ENCODE data around the gene MAN2A1.
"Not testable (repeated sequence)": the region's sequence is repeated elsewhere in the genome, so short reads cannot be mapped to it uniquely, and the experiment has no call there.

MAN2A1 gene

GRCh38 chr5:109823597-109823996 is 133.9 kb downstream of the MAN2A1 start:
- TF ChIP-seq CTCF (IDR thresholded peaks at IDR 0.05; ENCODE audit: control insufficient read depth, extremely low read depth, insufficient read depth), result no peak
- H3K4me3 ChIP-seq (ENCODE audit: low read depth, low read length), result no peak overlapping the region
- no peak for DNase-seq (ENCODE audit: low read depth)

GRCh38 chr5:109825450-109825849 is 135.7 kb downstream of the MAN2A1 start:
- no peak for TF ChIP-seq CTCF (IDR thresholded peaks at IDR 0.05; ENCODE audit: control insufficient read depth, extremely low read depth, insufficient read depth)
- DNase-seq (ENCODE audit: low read depth), result no peak
- no peak overlapping the region for H3K4me3 ChIP-seq (ENCODE audit: low read depth, low read length)

GRCh38 chr5:109826426-109826825 is 136.7 kb downstream of the MAN2A1 start:
- DNase-seq (ENCODE audit: low read depth), result no peak
- TF ChIP-seq CTCF (IDR thresholded peaks at IDR 0.05; ENCODE audit: control insufficient read depth, extremely low read depth, insufficient read depth), result no peak

GRCh38 chr5:109829331-109829730 is 139.6 kb downstream of the MAN2A1 start:
- no peak for TF ChIP-seq CTCF (IDR thresholded peaks at IDR 0.05; ENCODE audit: control insufficient read depth, extremely low read depth, insufficient read depth)
- H3K4me3 ChIP-seq (ENCODE audit: low read depth, low read length), result no peak overlapping the region
- DNase-seq (ENCODE audit: low read depth), result no peak

More at GRCh38 chr5:109826426-109826825, 136.7 kb downstream of the MAN2A1 start:
- H3K4me3 ChIP-seq (ENCODE audit: low read depth, low read length), result no peak overlapping the region

- DNase-seq (ENCODE audit: low read depth), result peak; percentile 42
- TF ChIP-seq CTCF (IDR thresholded peaks at IDR 0.05; ENCODE audit: control insufficient read depth, extremely low read depth, insufficient read depth), result no peak
- no peak overlapping the region for H3K4me3 ChIP-seq (ENCODE audit: low read depth, low read length)
Measured at GRCh38 chr5:109830955-109831502, 141.3 kb downstream of the MAN2A1 start.

GRCh38 chr5:109832207-109833188 is 142.8 kb downstream of the MAN2A1 start:
- H3K4me3 ChIP-seq (ENCODE audit: low read depth, low read length); DNase-seq (ENCODE audit: low read depth): not testable (repeated sequence)

GRCh38 chr5:109833946-109834345 is 144.2 kb downstream of the MAN2A1 start:
- no peak overlapping the region for H3K4me3 ChIP-seq (ENCODE audit: low read depth, low read length)
- no peak for DNase-seq (ENCODE audit: low read depth)
- TF ChIP-seq CTCF (IDR thresholded peaks at IDR 0.05; ENCODE audit: control insufficient read depth, extremely low read depth, insufficient read depth), result no peak

All from LNCaP clone FGC (cell line).